HG02642 (cell line): Measurements from ENCODE around the gene TRIM69.
"Not testable (repeated sequence)": the region's sequence is repeated elsewhere in the genome, so short reads cannot be mapped to it uniquely, and the experiment has no call there.

ENCODE experiments used
- ATAC-seq: cut with Tn5 transposase; IDR thresholded peaks from one replicate; pipeline ENCODE4 v1.9.1; 2021; ENCODE audit warnings: mild to moderate bottlenecking; ENCODE audit not compliant: unreplicated experiment, poor library complexity

Gene TRIM69

GRCh38 chr15:44715797-44716334, 20.5 kb upstream of the TRIM69 start:
- ATAC-seq, result no peak

GRCh38 chr15:44716983-44717602, 19.2 kb upstream of the TRIM69 start:
- ATAC-seq, result no peak

- no peak for ATAC-seq
Observed at GRCh38 chr15:44718180-44718926, 18.0 kb upstream of the TRIM69 start.

GRCh38 chr15:44718927-44719292, 17.4 kb upstream of the TRIM69 start:
- ATAC-seq, result no peak

GRCh38 chr15:44719293-44719999, 16.9 kb upstream of the TRIM69 start:
- ATAC-seq, result peak; percentile 56

- not testable (repeated sequence) for ATAC-seq
Observed at GRCh38 chr15:44720000-44720435, 16.3 kb upstream of the TRIM69 start.

GRCh38 chr15:44720460-44721176, 15.7 kb upstream of the TRIM69 start:
- no peak for ATAC-seq

- no peak for ATAC-seq
Observed at GRCh38 chr15:44722011-44722410, 14.3 kb upstream of the TRIM69 start.

- ATAC-seq, result no peak
Observed at GRCh38 chr15:44726136-44726535, 10.2 kb upstream of the TRIM69 start.

- ATAC-seq, result peak; percentile 35
Observed at GRCh38 chr15:44726568-44727484, 9.5 kb upstream of the TRIM69 start.

- no peak for ATAC-seq
Observed at GRCh38 chr15:44727485-44728231, 8.7 kb upstream of the TRIM69 start.

- ATAC-seq, result not testable (repeated sequence)
Observed at GRCh38 chr15:44728232-44728575, 8.1 kb upstream of the TRIM69 start.

GRCh38 chr15:44728576-44729407, 7.5 kb upstream of the TRIM69 start:
- ATAC-seq, result peak; percentile 81

- ATAC-seq, result peak; percentile 12
Observed at GRCh38 chr15:44729408-44730127, 6.8 kb upstream of the TRIM69 start.

- no peak for ATAC-seq
Observed at GRCh38 chr15:44734839-44735481, 1.4 kb upstream of the TRIM69 start.

- no peak for ATAC-seq
Observed at GRCh38 chr15:44735482-44736180, 697 bp upstream of the TRIM69 start.
